ENCODE measurements around the gene LMNTD2.

The LMNTD2 gene

DNA sequence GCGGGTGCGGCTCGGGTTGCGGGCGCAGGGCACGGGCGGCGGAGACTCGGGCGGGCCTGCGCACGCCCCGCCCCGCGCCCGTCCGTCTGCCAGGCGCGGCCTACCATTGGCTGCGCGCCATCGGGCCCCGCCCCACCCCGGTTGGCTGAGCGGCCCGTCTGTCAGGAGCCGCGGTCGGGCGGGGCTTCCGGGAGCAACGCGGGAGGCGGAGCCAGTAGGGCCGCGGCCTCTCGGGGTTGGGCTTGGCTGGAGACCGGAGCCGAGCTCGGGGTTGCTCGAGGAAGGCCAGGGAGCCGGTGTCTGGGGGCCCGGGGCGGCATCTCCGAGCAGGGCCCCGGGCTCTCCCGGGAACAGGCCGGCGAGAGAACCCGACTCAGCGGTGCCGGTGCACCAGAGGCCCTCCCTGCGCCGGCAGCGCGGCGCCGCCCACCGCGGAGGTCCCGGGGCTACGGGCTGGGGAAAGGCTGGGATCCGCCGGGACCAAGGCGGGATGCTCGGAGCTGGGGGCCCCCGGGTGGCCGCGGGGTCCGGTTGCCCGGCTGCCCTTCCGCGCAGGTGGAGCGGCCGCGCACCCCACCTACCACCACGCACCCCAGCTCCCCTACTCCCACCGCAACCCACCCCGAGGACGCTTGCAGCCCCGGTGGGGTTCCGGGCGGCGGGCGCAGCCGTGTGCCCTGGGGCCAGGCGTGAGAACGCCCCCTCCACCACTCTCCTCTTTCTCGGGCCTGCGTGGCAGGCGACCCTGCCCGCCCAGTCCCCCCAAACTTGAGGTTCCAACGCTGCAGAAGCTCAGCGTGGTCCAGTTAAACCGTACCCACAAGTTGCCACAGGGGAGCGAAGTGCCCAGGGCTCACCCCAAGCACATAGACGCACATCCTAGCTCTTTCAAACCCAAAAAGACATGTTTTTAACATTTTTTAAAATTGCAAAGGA lies 24.8 kb downstream of the LMNTD2 start, which contains the start of gene HRAS:
Gene HRAS (minus strand): TSS at position 58 of the 936 bp plus-strand sequence.
- peak within 1 kb of the TSS; percentile 84 for H3K27ac ChIP-seq (ENCODE audit: low read depth, low read length, poor library complexity, severe bottlenecking)

DNA sequence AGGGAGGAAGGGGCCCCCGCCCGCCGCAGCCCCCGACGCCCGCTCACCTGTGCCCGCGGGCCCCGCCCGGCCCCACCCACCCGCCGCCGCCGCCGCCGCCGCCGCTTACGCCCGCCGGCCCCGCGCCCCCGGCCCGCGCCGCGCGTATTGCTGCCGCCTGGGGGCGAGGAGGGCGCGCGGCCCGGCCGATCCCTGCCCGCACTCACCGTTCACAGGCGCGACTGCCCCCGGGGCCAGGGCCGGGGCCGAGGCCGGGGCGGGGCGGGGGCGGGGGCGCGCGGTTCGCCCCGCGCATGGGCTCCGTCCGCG lies 25.4 kb downstream of the LMNTD2 start:
- Histone ChIP-seq H4K20me1 (ENCODE audit: insufficient read depth, low read length) (no peaks in the 10 kb centered on the region), H3K79me2 (ENCODE audit: insufficient read depth, low read length) (no peaks in the 10 kb centered on the region), H3K4me2 (ENCODE audit: low read length) (peak overlapping the region; percentile 73; the same call in 1 of the 2 replicates), H3K9me3 (ENCODE audit: low read length) (no peaks in the 10 kb centered on the region), H3K27me3 (ENCODE audit: insufficient read depth, low read length) (no peaks in the 10 kb centered on the region), H3K27ac (ENCODE audit: low read depth, low read length, poor library complexity, severe bottlenecking) (no peak overlapping the region), H3K9me2 (ENCODE audit: low read depth, low read length) (no peaks in the 10 kb centered on the region), H3K4me3 (ENCODE audit: low read depth, low read length, poor library complexity, severe bottlenecking) (peak overlapping the region; percentile 86), H3F3A (ENCODE audit: insufficient read depth, low read length) (peaks cover 5% of the 10 kb centered on the region; the same call in 1 of the 2 replicates), H3K4me1 (ENCODE audit: insufficient read depth, low read length, severe bottlenecking) (peaks cover 28% of the 10 kb centered on the region), H3K9ac (ENCODE audit: low read length) (peak overlapping the region; percentile 83; the same call in 1 of the 2 replicates), H2AFZ (ENCODE audit: low read length) (no peak overlapping the region), H3K36me3 (ENCODE audit: insufficient read depth, low read length) (peaks cover 16% of the 10 kb centered on the region)
- no peak for TF ChIP-seq EZH2 (IDR thresholded peaks at IDR 0.05; ENCODE audit: borderline replicate concordance, low read length)
- TF ChIP-seq, protein P1, sequence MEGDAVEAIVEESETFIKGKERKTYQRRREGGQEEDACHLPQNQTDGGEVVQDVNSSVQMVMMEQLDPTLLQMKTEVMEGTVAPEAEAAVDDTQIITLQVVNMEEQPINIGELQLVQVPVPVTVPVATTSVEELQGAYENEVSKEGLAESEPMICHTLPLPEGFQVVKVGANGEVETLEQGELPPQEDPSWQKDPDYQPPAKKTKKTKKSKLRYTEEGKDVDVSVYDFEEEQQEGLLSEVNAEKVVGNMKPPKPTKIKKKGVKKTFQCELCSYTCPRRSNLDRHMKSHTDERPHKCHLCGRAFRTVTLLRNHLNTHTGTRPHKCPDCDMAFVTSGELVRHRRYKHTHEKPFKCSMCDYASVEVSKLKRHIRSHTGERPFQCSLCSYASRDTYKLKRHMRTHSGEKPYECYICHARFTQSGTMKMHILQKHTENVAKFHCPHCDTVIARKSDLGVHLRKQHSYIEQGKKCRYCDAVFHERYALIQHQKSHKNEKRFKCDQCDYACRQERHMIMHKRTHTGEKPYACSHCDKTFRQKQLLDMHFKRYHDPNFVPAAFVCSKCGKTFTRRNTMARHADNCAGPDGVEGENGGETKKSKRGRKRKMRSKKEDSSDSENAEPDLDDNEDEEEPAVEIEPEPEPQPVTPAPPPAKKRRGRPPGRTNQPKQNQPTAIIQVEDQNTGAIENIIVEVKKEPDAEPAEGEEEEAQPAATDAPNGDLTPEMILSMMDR (IDR thresholded peaks at IDR 0.05; ENCODE audit: low read length), result no peak

More for the DNA sequence above, 24.8 kb downstream of the LMNTD2 start, which contains the start of gene HRAS:
- TF ChIP-seq EZH2 (IDR thresholded peaks at IDR 0.05; ENCODE audit: borderline replicate concordance, low read length), result no peak
- TF ChIP-seq, protein P1 (IDR thresholded peaks at IDR 0.05; ENCODE audit: low read length), result no peak
- no peaks in the 10 kb centered on the region for H3K79me2 ChIP-seq (ENCODE audit: insufficient read depth, low read length)
- H2AFZ ChIP-seq (ENCODE audit: low read length), result no peak within 1 kb of the TSS
- H3K4me2 ChIP-seq (ENCODE audit: low read length), result peak within 1 kb of the TSS; percentile 73
- H3K27me3 ChIP-seq (ENCODE audit: insufficient read depth, low read length), result no peaks in the 10 kb centered on the region
- H3K4me1 ChIP-seq (ENCODE audit: insufficient read depth, low read length, severe bottlenecking), result peaks cover 28% of the 10 kb centered on the region
- no peaks in the 10 kb centered on the region for H3K9me3 ChIP-seq (ENCODE audit: low read length)
- no peaks in the 10 kb centered on the region for H4K20me1 ChIP-seq (ENCODE audit: insufficient read depth, low read length)
- H3K4me3 ChIP-seq (ENCODE audit: low read depth, low read length, poor library complexity, severe bottlenecking), result peak within 1 kb of the TSS; percentile 86
- peak within 1 kb of the TSS; percentile 83 for H3K9ac ChIP-seq (ENCODE audit: low read length)
- peaks cover 16% of the 10 kb centered on the region for H3K36me3 ChIP-seq (ENCODE audit: insufficient read depth, low read length)
- peaks cover 5% of the 10 kb centered on the region; the same call in 1 of the 2 replicates for H3F3A ChIP-seq (ENCODE audit: insufficient read depth, low read length)
- no peaks in the 10 kb centered on the region for H3K9me2 ChIP-seq (ENCODE audit: low read depth, low read length)

DNA sequence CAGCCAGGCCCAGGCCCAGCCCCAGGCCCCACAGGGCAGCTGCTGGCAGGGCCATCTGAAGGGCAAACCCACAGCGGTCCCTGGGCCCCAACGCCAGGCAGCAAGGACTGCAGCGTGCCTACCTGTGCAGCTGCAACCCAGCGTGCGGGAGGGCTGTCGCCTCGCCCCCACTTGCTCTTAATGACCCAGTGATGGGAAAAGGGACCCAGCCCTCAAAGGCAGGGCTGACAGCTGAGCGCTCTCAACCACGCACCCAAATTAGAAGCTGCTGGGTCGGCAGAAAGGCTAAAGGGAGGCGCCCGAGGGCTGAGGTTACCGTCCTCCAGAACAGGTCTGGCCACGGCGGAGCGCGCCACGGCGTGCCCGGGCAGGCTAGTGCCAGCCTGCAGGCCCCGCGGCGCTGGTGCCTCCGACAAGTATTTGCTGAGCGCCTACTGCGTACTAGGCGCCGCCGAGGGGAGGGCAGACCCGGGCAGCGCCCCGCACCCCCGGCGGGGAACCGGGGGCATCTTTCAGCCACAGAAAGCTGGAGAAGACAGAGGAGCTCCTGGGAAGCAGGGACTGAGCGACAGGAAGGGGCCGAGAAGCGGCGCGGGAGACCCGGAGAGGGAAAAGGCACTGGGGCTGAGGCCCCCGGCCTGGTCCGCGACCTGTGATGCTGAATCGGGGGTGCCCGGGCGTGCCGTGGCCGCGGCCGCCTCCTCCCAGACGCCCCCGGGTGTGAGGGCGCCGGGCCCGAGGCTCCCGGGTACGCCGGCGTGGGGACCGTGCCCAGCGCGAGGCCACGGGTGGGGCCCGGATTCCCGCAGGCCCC lies 25.9 kb downstream of the LMNTD2 start:
- no peaks in the 10 kb centered on the region for H3K27me3 ChIP-seq (ENCODE audit: insufficient read depth, low read length)
- no peaks in the 10 kb centered on the region for H3K9me2 ChIP-seq (ENCODE audit: low read depth, low read length)
- H3K4me3 ChIP-seq (ENCODE audit: low read depth, low read length, poor library complexity, severe bottlenecking), result peak overlapping the region; percentile 86
- no peak for TF ChIP-seq EZH2 (IDR thresholded peaks at IDR 0.05; ENCODE audit: borderline replicate concordance, low read length)
- TF ChIP-seq, protein P1 (IDR thresholded peaks at IDR 0.05; ENCODE audit: low read length), result 0 out of 2 replicates have a peak, but pooled peaks have one; percentile 14
- H3K36me3 ChIP-seq (ENCODE audit: insufficient read depth, low read length), result peaks cover 16% of the 10 kb centered on the region
- H3K27ac ChIP-seq (ENCODE audit: low read depth, low read length, poor library complexity, severe bottlenecking), result no peak overlapping the region
- H3K9ac ChIP-seq (ENCODE audit: low read length), result peak overlapping the region; percentile 83
- H3K4me1 ChIP-seq (ENCODE audit: insufficient read depth, low read length, severe bottlenecking), result peaks cover 28% of the 10 kb centered on the region
- H3K9me3 ChIP-seq (ENCODE audit: low read length), result no peaks in the 10 kb centered on the region
- H2AFZ ChIP-seq (ENCODE audit: low read length), result no peak overlapping the region
- H3K4me2 ChIP-seq (ENCODE audit: low read length), result peak overlapping the region; percentile 73
- H4K20me1 ChIP-seq (ENCODE audit: insufficient read depth, low read length), result no peaks in the 10 kb centered on the region
- H3K79me2 ChIP-seq (ENCODE audit: insufficient read depth, low read length), result no peaks in the 10 kb centered on the region
- H3F3A ChIP-seq (ENCODE audit: insufficient read depth, low read length), result peaks cover 5% of the 10 kb centered on the region; the same call in 1 of the 2 replicates
